ENCODE data around the gene ZBED5.
"Not testable (repeated sequence)": the region's sequence is repeated elsewhere in the genome, so short reads cannot be mapped to it uniquely, and the experiment has no call there.

ZBED5 gene

GRCh38 chr11:10892250-10892649 lies 34.4 kb upstream of the ZBED5 start:
- TF ChIP-seq CTCF (conservative IDR thresholded peaks at IDR 0.05; ENCODE audit: low read depth, low read length): no peak
- DNase-seq (ENCODE audit: low read depth): no peak
- H3K4me3 ChIP-seq (ENCODE audit: low read length): no peak overlapping the region

GRCh38 chr11:10891151-10891720 lies 33.4 kb upstream of the ZBED5 start:
- H3K4me3 ChIP-seq (ENCODE audit: low read length): no peak overlapping the region
- TF ChIP-seq CTCF (conservative IDR thresholded peaks at IDR 0.05; ENCODE audit: low read depth, low read length): no peak
- DNase-seq (ENCODE audit: low read depth): no peak

- H3K4me3 ChIP-seq (ENCODE audit: low read length); DNase-seq (ENCODE audit: low read depth): not testable (repeated sequence)
Observed at GRCh38 chr11:10890083-10890482, 32.2 kb upstream of the ZBED5 start.

GRCh38 chr11:10887307-10887706 lies 29.5 kb upstream of the ZBED5 start:
- no peak for TF ChIP-seq CTCF (conservative IDR thresholded peaks at IDR 0.05; ENCODE audit: low read depth, low read length)
- no peak overlapping the region for H3K4me3 ChIP-seq (ENCODE audit: low read length)
- no peak for DNase-seq (ENCODE audit: low read depth)

- no peak overlapping the region for H3K4me3 ChIP-seq (ENCODE audit: low read length)
- DNase-seq (ENCODE audit: low read depth): no peak
- TF ChIP-seq CTCF (conservative IDR thresholded peaks at IDR 0.05; ENCODE audit: low read depth, low read length): no peak
Observed at GRCh38 chr11:10886652-10887250, 28.9 kb upstream of the ZBED5 start.

- TF ChIP-seq CTCF (conservative IDR thresholded peaks at IDR 0.05; ENCODE audit: low read depth, low read length): no peak
- DNase-seq (ENCODE audit: low read depth): no peak
- no peak overlapping the region for H3K4me3 ChIP-seq (ENCODE audit: low read length)
Observed at GRCh38 chr11:10885703-10886363, 28.0 kb upstream of the ZBED5 start.

GRCh38 chr11:10884292-10884691 lies 26.4 kb upstream of the ZBED5 start:
- not testable (repeated sequence) for DNase-seq (ENCODE audit: low read depth); H3K4me3 ChIP-seq (ENCODE audit: low read length)

GRCh38 chr11:10881892-10882291 lies 24.0 kb upstream of the ZBED5 start:
- no peak for DNase-seq (ENCODE audit: low read depth)
- no peak for TF ChIP-seq CTCF (conservative IDR thresholded peaks at IDR 0.05; ENCODE audit: low read depth, low read length)
- H3K4me3 ChIP-seq (ENCODE audit: low read length): no peak overlapping the region
